Naive thymus-derived CD8-positive, alpha-beta T cell (primary cell): ENCODE measurements around the gene HDHD5. TPM values are rescaled to one million over a fixed set of nuclear protein-coding genes. Genes with fewer than 3 reads are reported as not detected.
"Not testable (repeated sequence)": the region's sequence is repeated elsewhere in the genome, so short reads cannot be mapped to it uniquely, and the experiment has no call there.

Source experiments
- ATAC-seq, 2 donors: fragments of 150-1000 bp; cut with Tn5 transposase in 1 of 2; sonication (Bioruptor Pico), chemical (Tn5 transposase) in 1 of 2; 1 replicate in 1 of 2; 2 replicates in 1 of 2; pipeline ENCODE4 v1.10.0; 2021; ENCODE audit warnings: mild to moderate bottlenecking in 2 of 2, moderate library complexity in 2 of 2
- POLR2A ChIA-PET: fragments of 350-600 bp; sonication (Branson Sonifier 250); formaldehyde crosslinking; loops from one replicate; lab custom pipeline; 2021; ENCODE audit warnings: antibody characterized with exemption; lab: Charles Lee
- DNase-seq, 10 donors: peaks; one replicate each; pipeline versions ENCODE4 v3.0.0 to v3.0.0-alpha.2; 2020 to 2022
- H3K27ac Mint-ChIP-seq, 10 donors: one replicate each; pipeline ENCODE4 v1.8.0; 2020 to 2022; ENCODE audit warnings: mild to moderate bottlenecking in 10 of 10, mixed read lengths in 10 of 10, moderate library complexity in 4 of 10, inconsistent platforms in 1 of 10
- H3K27me3 Mint-ChIP-seq, 5 donors: one replicate each; pipeline ENCODE4 v1.8.0; 2021 to 2022; ENCODE audit warnings: mixed read lengths in 5 of 5
- H3K36me3 Mint-ChIP-seq, 3 donors: one replicate each; pipeline ENCODE4 v1.8.0; 2020 to 2022; ENCODE audit warnings: mixed read lengths in 3 of 3, mild to moderate bottlenecking in 2 of 3, inconsistent platforms in 1 of 3
- H3K4me1 Mint-ChIP-seq, 4 donors: one replicate each; pipeline ENCODE4 v1.8.0; 2021 to 2022; ENCODE audit warnings: mixed read lengths in 4 of 4
- H3K4me3 Mint-ChIP-seq, 10 donors: one replicate each; pipeline ENCODE4 v1.8.0; 2020 to 2022; ENCODE audit warnings: mild to moderate bottlenecking in 10 of 10, mixed read lengths in 10 of 10, moderate library complexity in 6 of 10, inconsistent platforms in 1 of 10
- H3K9me3 Mint-ChIP-seq, 9 donors: one replicate each; pipeline ENCODE4 v1.8.0; 2020 to 2022; ENCODE audit warnings: mixed read lengths in 9 of 9, mild to moderate bottlenecking in 3 of 9, inconsistent platforms in 1 of 9, moderate library complexity in 1 of 9
- polyA plus RNA-seq, 3 donors: library from polyadenylated mRNA; unstranded; fragments of 300-500 nt; fragmentation: Illumina TruSeq; gene quantifications; one replicate each; pipeline ENCODE4 v1.2.3, GENCODE V29; 2021
- total RNA-seq, 8 experiments: library from RNA in 2 of 8; stranded (reverse) in 2 of 8; gene quantifications; one replicate each; pipeline ENCODE4 v1.2.3 and lab custom pipeline; 2021 to 2026

HDHD5 gene
- total and polyA plus RNA-seq, 5 experiments from 2014 or later: 29.3 to 72.7 (median 48.5) TPM

GRCh38 chr22:17152340-17152739, 6.7 kb downstream of the HDHD5 start:
- ATAC-seq (no peak), DNase-seq (no peak)
- H3K9me3 Mint-ChIP-seq: no peaks in the 10 kb centered on the region
- H3K27ac Mint-ChIP-seq: peak overlapping the region in 5 of 10 donors; percentile 17 to 86 (median 71)
- POLR2A ChIA-PET: no interaction called here
- H3K27me3 Mint-ChIP-seq: no peaks in the 10 kb centered on the region
- H3K36me3 Mint-ChIP-seq: peaks cover 0 to 23% (median 4%) of the 10 kb centered on the region in 3 donors
- peak overlapping the region in 1 of 10 donors; percentile 7 for H3K4me3 Mint-ChIP-seq
- H3K4me1 Mint-ChIP-seq: peaks cover 20 to 64% (median 39%) of the 10 kb centered on the region in 4 donors

GRCh38 chr22:17149076-17149815, 9.8 kb downstream of the HDHD5 start:
- H3K4me1 Mint-ChIP-seq: peaks cover 13 to 38% (median 21%) of the 10 kb centered on the region in 4 donors
- peak overlapping the region in 2 of 10 donors; percentile 4 to 75 for H3K27ac Mint-ChIP-seq
- ATAC-seq (no peak), DNase-seq (no peak)
- H3K9me3 Mint-ChIP-seq: no peaks in the 10 kb centered on the region
- H3K4me3 Mint-ChIP-seq: no peak overlapping the region
- H3K36me3 Mint-ChIP-seq: peaks cover 0 to 28% (median 4%) of the 10 kb centered on the region in 3 donors
- no peaks in the 10 kb centered on the region for H3K27me3 Mint-ChIP-seq
- POLR2A ChIA-PET: no interaction called here

GRCh38 chr22:17147458-17147857, 11.6 kb downstream of the HDHD5 start:
- ATAC-seq, H3K4me3 Mint-ChIP-seq, DNase-seq, H3K27me3 Mint-ChIP-seq, H3K9me3 Mint-ChIP-seq: not testable (repeated sequence)
- POLR2A ChIA-PET: interaction anchor here (1.1 kb wide), 1 partner anchor 25 kb away, joined by 3 read pairs; no protein-coding TSS in a partner anchor
- Mint-ChIP-seq H3K4me1 (peaks cover 7 to 25% (median 14%) of the 10 kb centered on the region in 4 donors), H3K27ac (peak overlapping the region in 1 of 10 donors; percentile 16), H3K36me3 (peaks cover 0 to 43% (median 3%) of the 10 kb centered on the region in 3 donors)

- H3K27ac Mint-ChIP-seq: peak overlapping the region in 3 of 10 donors; percentile 31 to 83 (median 38)
- DNase-seq (no peak), ATAC-seq (no peak)
- H3K27me3 Mint-ChIP-seq: no peaks in the 10 kb centered on the region
- peaks cover 0 to 57% (median 6%) of the 10 kb centered on the region in 3 donors for H3K36me3 Mint-ChIP-seq
- H3K4me1 Mint-ChIP-seq: peaks cover 0 to 13% (median 6%) of the 10 kb centered on the region in 4 donors
- POLR2A ChIA-PET: interaction anchor here (1.3 kb wide), 1 partner anchor 24 kb away, joined by 4 read pairs; the partner anchor contains the start of gene TMEM121B
- H3K9me3 Mint-ChIP-seq: no peaks in the 10 kb centered on the region
- no peak overlapping the region for H3K4me3 Mint-ChIP-seq
Measured at GRCh38 chr22:17145021-17145680, 13.9 kb downstream of the HDHD5 start.

GRCh38 chr22:17143826-17144225, 15.3 kb downstream of the HDHD5 start:
- H3K4me1 Mint-ChIP-seq: peaks cover 0 to 9% (median 5%) of the 10 kb centered on the region in 4 donors
- peaks cover 0 to 66% (median 6%) of the 10 kb centered on the region in 3 donors for H3K36me3 Mint-ChIP-seq
- ATAC-seq (no peak), DNase-seq (no peak)
- H3K9me3 Mint-ChIP-seq: no peaks in the 10 kb centered on the region
- H3K27ac Mint-ChIP-seq: peak overlapping the region in 2 of 10 donors; percentile 53 to 66
- POLR2A ChIA-PET: no interaction called here
- no peak overlapping the region for H3K4me3 Mint-ChIP-seq
- H3K27me3 Mint-ChIP-seq: no peaks in the 10 kb centered on the region

- DNase-seq (no peak), ATAC-seq (no peak)
- Mint-ChIP-seq H3K36me3 (peaks cover 0 to 72% (median 6%) of the 10 kb centered on the region in 3 donors), H3K27me3 (no peaks in the 10 kb centered on the region), H3K4me1 (peaks cover 0 to 8% (median 3%) of the 10 kb centered on the region in 4 donors), H3K4me3 (no peak overlapping the region), H3K9me3 (no peaks in the 10 kb centered on the region), H3K27ac (peak overlapping the region in 2 of 10 donors; percentile 25 to 41)
- POLR2A ChIA-PET: no interaction called here
Measured at GRCh38 chr22:17143101-17143500, 16.0 kb downstream of the HDHD5 start.

- no peak for ATAC-seq
- Mint-ChIP-seq H3K27ac (peak overlapping the region in 2 of 10 donors; percentile 16 to 53), H3K4me1 (peaks cover 0 to 7% (median under 1%) of the 10 kb centered on the region in 4 donors), H3K27me3 (no peaks in the 10 kb centered on the region), H3K4me3 (no peak overlapping the region), H3K9me3 (no peaks in the 10 kb centered on the region), H3K36me3 (peaks cover 0 to 78% (median 8%) of the 10 kb centered on the region in 3 donors)
- POLR2A ChIA-PET: no interaction called here
- DNase-seq: no peak
Measured at GRCh38 chr22:17140826-17141766, 18.0 kb downstream of the HDHD5 start.

GRCh38 chr22:17140022-17140421, 19.1 kb downstream of the HDHD5 start:
- Mint-ChIP-seq H3K27me3 (no peaks in the 10 kb centered on the region), H3K36me3 (peaks cover 0 to 76% (median 8%) of the 10 kb centered on the region in 3 donors), H3K27ac (peak overlapping the region in 5 of 10 donors; percentile 61 to 83 (median 71)), H3K4me3 (no peak overlapping the region), H3K4me1 (peaks cover 0 to 7% (median under 1%) of the 10 kb centered on the region in 4 donors), H3K9me3 (no peaks in the 10 kb centered on the region)
- ATAC-seq (no peak), DNase-seq (no peak)
- POLR2A ChIA-PET: no interaction called here

GRCh38 chr22:17138513-17138912, 20.6 kb downstream of the HDHD5 start:
- H3K9me3 Mint-ChIP-seq: no peaks in the 10 kb centered on the region
- peaks cover 0 to 64% (median 8%) of the 10 kb centered on the region in 3 donors for H3K36me3 Mint-ChIP-seq
- ATAC-seq (no peak), DNase-seq (no peak)
- H3K4me1 Mint-ChIP-seq: peaks cover 0 to 8% (median under 1%) of the 10 kb centered on the region in 4 donors
- no peaks in the 10 kb centered on the region for H3K27me3 Mint-ChIP-seq
- no peak overlapping the region for H3K4me3 Mint-ChIP-seq
- POLR2A ChIA-PET: interaction anchor here (0.9 kb wide), 1 partner anchor 20 kb away, joined by 4 read pairs; no protein-coding TSS in a partner anchor
- peak overlapping the region in 2 of 10 donors; percentile 26 to 71 for H3K27ac Mint-ChIP-seq

GRCh38 chr22:17137861-17138425, 21.1 kb downstream of the HDHD5 start:
- H3K9me3 Mint-ChIP-seq: no peaks in the 10 kb centered on the region
- no peak for ATAC-seq
- POLR2A ChIA-PET: interaction anchor here (0.9 kb wide), 1 partner anchor 20 kb away, joined by 4 read pairs; no protein-coding TSS in a partner anchor
- H3K4me1 Mint-ChIP-seq: peaks cover 0 to 7% (median under 1%) of the 10 kb centered on the region in 4 donors
- DNase-seq: no peak
- peaks cover 0 to 59% (median 8%) of the 10 kb centered on the region in 3 donors for H3K36me3 Mint-ChIP-seq
- H3K27me3 Mint-ChIP-seq: no peaks in the 10 kb centered on the region
- H3K27ac Mint-ChIP-seq: peak overlapping the region in 2 of 10 donors; percentile 3 to 19
- no peak overlapping the region for H3K4me3 Mint-ChIP-seq

GRCh38 chr22:17137170-17137569, 21.9 kb downstream of the HDHD5 start:
- Mint-ChIP-seq H3K27ac (peak overlapping the region in 3 of 10 donors; percentile 37 to 67 (median 49)), H3K4me1 (peaks cover 0 to 7% (median under 1%) of the 10 kb centered on the region in 4 donors), H3K36me3 (peaks cover 0 to 51% (median 8%) of the 10 kb centered on the region in 3 donors), H3K27me3 (no peaks in the 10 kb centered on the region), H3K9me3 (no peaks in the 10 kb centered on the region), H3K4me3 (no peak overlapping the region)
- POLR2A ChIA-PET: no interaction called here
- ATAC-seq (no peak), DNase-seq (no peak)
